ENCODE measurements around the gene TAS2R20. TPM values are rescaled to one million over a fixed set of nuclear protein-coding genes. Genes with fewer than 3 reads are reported as not detected.

TAS2R20 gene
- total and polyA plus RNA-seq, 10 of the 15 experiments (the other 5 are each of a cell fraction or from before 2014, with no cell fraction given), result 0.07 to 3.9 (median 0.65) TPM

- Histone ChIP-seq H3K79me2 (ENCODE audit: control insufficient read depth, insufficient read depth, low read length) (no peaks in the 10 kb centered on the region), H3K36me3 (ENCODE audit: control insufficient read depth in 2 of 2, insufficient read depth in 2 of 2, low read length in 1 of 2) (no peaks in the 10 kb centered on the region; a peak in 2 of 4 replicates), H3K4me1 (ENCODE audit: control insufficient read depth, insufficient read depth, low read length) (no peaks in the 10 kb centered on the region), H3K9ac (ENCODE audit: control insufficient read depth, insufficient read depth, low read length) (no peak overlapping the region), H3K9me3 (replicated peaks; ENCODE audit: control insufficient read depth, insufficient read depth, low read length) (no peaks in the 10 kb centered on the region; the same call in 1 of the 3 replicates), H3K4me2 (ENCODE audit: control insufficient read depth, insufficient read depth) (no peak overlapping the region), H4K20me1 (ENCODE audit: control insufficient read depth, insufficient read depth) (no peaks in the 10 kb centered on the region), H2AFZ (ENCODE audit: control insufficient read depth, low read depth, low read length) (no peak overlapping the region), H3K4me3 (no peak overlapping the region), H3K27ac (ENCODE audit: control insufficient read depth, insufficient read depth) (no peak overlapping the region), H3K27me3 (replicated peaks in 1 of 2; ENCODE audit: control insufficient read depth in 2 of 2, insufficient read depth in 2 of 2, low read length in 1 of 2) (no peaks in the 10 kb centered on the region)
- RAD21 ChIA-PET (ENCODE audit: unreplicated experiment), result no interaction called here
- BruUV-seq (replicated peaks), result no TSS peak
- intact Hi-C loops (cut with micrococcal nuclease; ENCODE audit: unreplicated experiment) (no loop called here), in situ Hi-C loops (cut with MboI) (no loop called here)
- CTCF ChIA-PET, result interaction anchor here (0.6 kb wide), 1 partner anchor 169 kb away, joined by 3 read pairs; no protein-coding TSS in a partner anchor
- ATAC-seq (no peak), DNase-seq (ENCODE audit: low read depth, low spot score) (no peak), FAIRE-seq (no peak)
- POLR2A ChIA-PET, result no interaction called here
- TF ChIP-seq ZSCAN29 (IDR thresholded peaks at IDR 0.05), result no peak
- no peak for TF ChIP-seq YY1 (IDR thresholded peaks at IDR 0.05; ENCODE audit: low read depth, low read length)
- TF ChIP-seq MTA2 (IDR thresholded peaks at IDR 0.05; ENCODE audit: low read depth), result no peak
- TF ChIP-seq CHD2 (IDR thresholded peaks at IDR 0.05; ENCODE audit: borderline replicate concordance, low read depth, low read length), result no peak
- TF ChIP-seq HSF1 (IDR thresholded peaks at IDR 0.05; ENCODE audit: low read depth, low read length), result no peak
- SMC1A ChIA-PET (ENCODE audit: uncharacterized antibody, unreplicated experiment), result no interaction called here
- 99% methylated on average over 6 of the region's 6 CpGs for WGBS (ENCODE audit: insufficient coverage, insufficient replicate concordance, low lambda C conversion rate, missing lambda C conversion rate)
Measured at GRCh38 chr12:11026118-11026517, 28.0 kb upstream of the TAS2R20 start.

DNA sequence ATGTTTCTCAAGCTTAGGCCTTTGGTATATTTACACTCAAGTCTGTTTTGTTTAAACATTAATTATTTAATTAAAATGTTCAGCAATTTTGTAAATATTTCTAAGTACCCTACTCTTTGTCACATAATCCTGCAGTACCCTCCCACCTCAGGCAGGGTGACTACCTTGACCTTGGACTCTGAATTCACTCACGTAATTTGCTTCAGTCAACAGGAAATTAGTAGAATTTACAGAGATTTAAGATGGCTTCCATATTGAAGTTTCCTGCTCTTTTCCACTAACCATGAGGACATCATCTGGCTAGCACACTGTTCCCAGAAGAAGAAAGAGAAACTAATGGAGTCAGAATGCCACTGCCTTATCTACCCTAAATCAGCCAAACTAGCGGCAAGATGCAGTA, 25.3 kb upstream of the TAS2R20 start:
- FAIRE-seq (no peak), ATAC-seq (no peak), DNase-seq (ENCODE audit: low read depth, low spot score) (no peak)
- H3K9ac ChIP-seq (ENCODE audit: control insufficient read depth, insufficient read depth, low read length), result no peak overlapping the region
- no peaks in the 10 kb centered on the region for H4K20me1 ChIP-seq (ENCODE audit: control insufficient read depth, insufficient read depth)
- no peaks in the 10 kb centered on the region for H3K4me1 ChIP-seq (ENCODE audit: control insufficient read depth, insufficient read depth, low read length)
- ChIA-PET SMC1A (ENCODE audit: uncharacterized antibody, unreplicated experiment) (interaction anchor here (1.2 kb wide), 1 partner anchor 15 kb away, joined by 3 read pairs; no protein-coding TSS in a partner anchor), RAD21 (ENCODE audit: unreplicated experiment) (no interaction called here), POLR2A (no interaction called here), CTCF (interaction anchor here (1.2 kb wide), 1 partner anchor 10 kb away, joined by 3 read pairs; no protein-coding TSS in a partner anchor)
- no peak overlapping the region for H3K4me3 ChIP-seq
- TF ChIP-seq SRF (IDR thresholded peaks at IDR 0.05; ENCODE audit: low read depth in 2 of 2, low read length in 2 of 2) (no peak), CHD4 (IDR thresholded peaks at IDR 0.05) (no peak), ZSCAN29 (IDR thresholded peaks at IDR 0.05) (no peak), ZBTB33 (IDR thresholded peaks at IDR 0.05) (no peak), BHLHE40 (IDR thresholded peaks at IDR 0.05; ENCODE audit: borderline replicate concordance in 1 of 2, low read depth in 2 of 2, low read length in 1 of 2) (no peak), RCOR1 (conservative IDR thresholded peaks at IDR 0.05; ENCODE audit: low read depth, low read length) (no peak), ESRRA (IDR thresholded peaks at IDR 0.05; ENCODE audit: low read length) (no peak), TCF12 (IDR thresholded peaks at IDR 0.05; ENCODE audit: low read depth, low read length) (no peak), SREBF1 (IDR thresholded peaks at IDR 0.05; ENCODE audit: low read length) (no peak), ZNF622 (IDR thresholded peaks at IDR 0.05) (no peak)
- TF ChIP-seq, protein P1, sequence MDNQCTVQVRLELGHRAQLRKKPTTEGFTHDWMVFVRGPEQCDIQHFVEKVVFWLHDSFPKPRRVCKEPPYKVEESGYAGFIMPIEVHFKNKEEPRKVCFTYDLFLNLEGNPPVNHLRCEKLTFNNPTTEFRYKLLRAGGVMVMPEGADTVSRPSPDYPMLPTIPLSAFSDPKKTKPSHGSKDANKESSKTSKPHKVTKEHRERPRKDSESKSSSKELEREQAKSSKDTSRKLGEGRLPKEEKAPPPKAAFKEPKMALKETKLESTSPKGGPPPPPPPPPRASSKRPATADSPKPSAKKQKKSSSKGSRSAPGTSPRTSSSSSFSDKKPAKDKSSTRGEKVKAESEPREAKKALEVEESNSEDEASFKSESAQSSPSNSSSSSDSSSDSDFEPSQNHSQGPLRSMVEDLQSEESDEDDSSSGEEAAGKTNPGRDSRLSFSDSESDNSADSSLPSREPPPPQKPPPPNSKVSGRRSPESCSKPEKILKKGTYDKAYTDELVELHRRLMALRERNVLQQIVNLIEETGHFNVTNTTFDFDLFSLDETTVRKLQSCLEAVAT (IDR thresholded peaks at IDR 0.05), result no peak
- no peaks in the 10 kb centered on the region for H3K27me3 ChIP-seq (replicated peaks in 1 of 2; ENCODE audit: control insufficient read depth in 2 of 2, insufficient read depth in 2 of 2, low read length in 1 of 2)
- 98% methylated on average over 2 of the region's 2 CpGs for WGBS (ENCODE audit: insufficient coverage, insufficient replicate concordance, low lambda C conversion rate, missing lambda C conversion rate)
- H3K4me2 ChIP-seq (ENCODE audit: control insufficient read depth, insufficient read depth), result no peak overlapping the region
- H3K9me3 ChIP-seq (replicated peaks; ENCODE audit: control insufficient read depth, insufficient read depth, low read length), result no peaks in the 10 kb centered on the region; the same call in 1 of the 3 replicates
- H3K36me3 ChIP-seq (ENCODE audit: control insufficient read depth in 2 of 2, insufficient read depth in 2 of 2, low read length in 1 of 2), result no peaks in the 10 kb centered on the region; a peak in 2 of 4 replicates
- H3K79me2 ChIP-seq (ENCODE audit: control insufficient read depth, insufficient read depth, low read length), result no peaks in the 10 kb centered on the region
- intact Hi-C loops (cut with micrococcal nuclease; ENCODE audit: unreplicated experiment) (no loop called here), in situ Hi-C loops (cut with MboI) (no loop called here)
- no peak overlapping the region for H3K27ac ChIP-seq (ENCODE audit: control insufficient read depth, insufficient read depth)
- H2AFZ ChIP-seq (ENCODE audit: control insufficient read depth, low read depth, low read length), result no peak overlapping the region
- no TSS peak for BruUV-seq (replicated peaks)

Measured in GM12878 (cell line).